ENCODE results near the gene NCR2.

The NCR2 gene

GRCh38 chr6:41338659-41339058 lies 3.3 kb downstream of the NCR2 start:
- Histone ChIP-seq H3K27me3 (replicated peaks) (peaks cover 19% of the 10 kb centered on the region), H3K27ac (no peak overlapping the region), H3K4me3 (ENCODE audit: low read depth, low read length) (no peak overlapping the region), H3K36me3 (replicated peaks) (no peaks in the 10 kb centered on the region)
- TF ChIP-seq CTCF (IDR thresholded peaks at IDR 0.05; ENCODE audit: low read depth, low read length, missing control alignments), result no peak
- in situ Hi-C loops (cut with HindIII; ENCODE audit: low pct_ligation_motif_present, low sequenced_read_pairs), result no loop called here
- no peak for DNase-seq

- H3K27me3 ChIP-seq (replicated peaks), result peaks cover 19% of the 10 kb centered on the region
- H3K27ac ChIP-seq, result no peak overlapping the region
- no peak overlapping the region for H3K4me3 ChIP-seq (ENCODE audit: low read depth, low read length)
- no peaks in the 10 kb centered on the region for H3K36me3 ChIP-seq (replicated peaks)
- in situ Hi-C loops (cut with HindIII; ENCODE audit: low pct_ligation_motif_present, low sequenced_read_pairs), result no loop called here
- TF ChIP-seq CTCF (IDR thresholded peaks at IDR 0.05; ENCODE audit: low read depth, low read length, missing control alignments), result no peak
- DNase-seq, result no peak
These were observed 6.2 kb downstream of the NCR2 start for GRCh38 chr6:41341580-41341979.

GRCh38 chr6:41342241-41342640 lies 6.8 kb downstream of the NCR2 start:
- in situ Hi-C loops (cut with HindIII; ENCODE audit: low pct_ligation_motif_present, low sequenced_read_pairs), result no loop called here
- no peak for TF ChIP-seq CTCF (IDR thresholded peaks at IDR 0.05; ENCODE audit: low read depth, low read length, missing control alignments)
- H3K27ac ChIP-seq, result no peak overlapping the region
- no peaks in the 10 kb centered on the region for H3K36me3 ChIP-seq (replicated peaks)
- peaks cover 15% of the 10 kb centered on the region for H3K27me3 ChIP-seq (replicated peaks)
- H3K4me3 ChIP-seq (ENCODE audit: low read depth, low read length), result no peak overlapping the region
- DNase-seq, result no peak

- H3K4me3 ChIP-seq (ENCODE audit: low read depth, low read length), result no peak overlapping the region
- TF ChIP-seq CTCF (IDR thresholded peaks at IDR 0.05; ENCODE audit: low read depth, low read length, missing control alignments), result no peak
- in situ Hi-C loops (cut with HindIII; ENCODE audit: low pct_ligation_motif_present, low sequenced_read_pairs), result no loop called here
- no peak for DNase-seq
- H3K27me3 ChIP-seq (replicated peaks), result peaks cover 8% of the 10 kb centered on the region
- no peaks in the 10 kb centered on the region for H3K36me3 ChIP-seq (replicated peaks)
- H3K27ac ChIP-seq, result no peak overlapping the region
These were observed 8.3 kb downstream of the NCR2 start for GRCh38 chr6:41343641-41344187.

GRCh38 chr6:41344876-41345275 lies 9.5 kb downstream of the NCR2 start:
- H3K27me3 ChIP-seq (replicated peaks), result peaks cover 8% of the 10 kb centered on the region
- H3K36me3 ChIP-seq (replicated peaks), result no peaks in the 10 kb centered on the region
- TF ChIP-seq CTCF (IDR thresholded peaks at IDR 0.05; ENCODE audit: low read depth, low read length, missing control alignments), result no peak
- in situ Hi-C loops (cut with HindIII; ENCODE audit: low pct_ligation_motif_present, low sequenced_read_pairs), result no loop called here
- DNase-seq, result no peak
- no peak overlapping the region for H3K27ac ChIP-seq
- no peak overlapping the region for H3K4me3 ChIP-seq (ENCODE audit: low read depth, low read length)

GRCh38 chr6:41345901-41346300 lies 10.5 kb downstream of the NCR2 start:
- Histone ChIP-seq H3K27me3 (replicated peaks) (peaks cover 8% of the 10 kb centered on the region), H3K4me3 (ENCODE audit: low read depth, low read length) (no peak overlapping the region), H3K27ac (no peak overlapping the region), H3K36me3 (replicated peaks) (no peaks in the 10 kb centered on the region)
- DNase-seq, result no peak
- no peak for TF ChIP-seq CTCF (IDR thresholded peaks at IDR 0.05; ENCODE audit: low read depth, low read length, missing control alignments)
- in situ Hi-C loops (cut with HindIII; ENCODE audit: low pct_ligation_motif_present, low sequenced_read_pairs), result no loop called here

Data from brain microvascular endothelial cell (primary cell).